ENCODE measurements around the gene PRKACA.

PRKACA gene

DNA sequence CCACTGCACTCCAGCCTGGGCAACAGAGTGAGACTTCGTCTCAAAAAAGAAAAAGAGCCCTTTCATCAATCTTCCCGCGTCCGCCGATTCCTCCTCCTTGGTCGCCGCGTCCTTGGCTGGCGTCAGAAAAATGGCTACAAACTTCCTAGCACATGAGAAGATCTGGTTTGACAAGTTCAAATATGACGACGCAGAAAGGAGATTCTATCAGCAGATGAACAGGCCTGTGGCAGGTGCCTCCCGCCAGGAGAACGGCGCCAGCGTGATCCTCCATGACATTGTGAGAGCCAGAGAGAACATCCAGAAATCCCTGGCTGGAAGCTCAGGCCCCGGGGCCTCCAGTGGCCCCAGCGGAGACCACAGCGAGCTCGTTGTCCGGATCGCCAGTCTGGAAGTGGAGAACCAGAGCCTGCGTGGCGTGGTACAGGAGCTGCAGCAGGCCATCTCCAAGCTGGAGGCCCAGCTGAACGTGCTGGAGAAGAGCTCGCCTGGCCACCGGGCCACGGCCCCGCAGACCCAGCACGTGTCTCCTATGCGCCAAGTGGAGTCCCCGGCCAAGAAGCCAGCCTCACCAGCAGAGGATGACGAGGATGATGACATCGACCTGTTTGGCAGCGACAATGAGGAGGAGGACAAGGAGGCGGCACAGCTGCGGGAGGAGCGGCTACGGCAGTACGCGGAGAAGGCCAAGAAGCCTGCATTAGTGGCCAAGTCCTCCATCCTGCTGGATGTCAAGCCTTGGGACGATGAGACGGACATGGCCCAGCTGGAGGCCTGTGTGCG, 47.1 kb downstream of the PRKACA start:
- DNase-seq (ENCODE audit: low read depth) = no peak
- no peak for TF ChIP-seq CTCF (IDR thresholded peaks at IDR 0.05; ENCODE audit: insufficient read depth, low read depth, low read length, missing control alignments)
- no peak overlapping the region for H3K4me3 ChIP-seq (ENCODE audit: low read length)

DNA sequence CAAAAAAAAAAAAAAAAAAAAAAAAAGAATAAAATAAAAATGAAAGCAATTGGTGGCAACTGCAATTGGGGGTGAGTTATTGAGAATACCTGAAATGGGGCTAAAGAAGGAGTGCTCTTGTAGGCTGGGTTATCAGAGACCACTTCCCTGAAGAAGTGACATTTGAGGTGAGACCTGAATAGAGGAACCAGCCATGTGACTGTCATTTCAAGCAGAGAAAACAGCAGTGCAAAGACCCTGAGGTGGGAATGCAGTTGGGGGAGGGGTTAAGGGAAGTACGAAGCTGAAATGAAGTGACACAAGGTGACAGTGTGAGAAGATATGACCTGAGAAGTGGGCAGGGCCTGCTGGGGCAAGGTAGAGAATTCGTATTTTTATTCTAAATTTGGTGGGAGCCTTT, 51.4 kb downstream of the PRKACA start:
- no peak overlapping the region for H3K4me3 ChIP-seq (ENCODE audit: low read length)
- TF ChIP-seq CTCF (IDR thresholded peaks at IDR 0.05; ENCODE audit: insufficient read depth, low read depth, low read length, missing control alignments) = no peak
- DNase-seq (ENCODE audit: low read depth) = no peak

DNA sequence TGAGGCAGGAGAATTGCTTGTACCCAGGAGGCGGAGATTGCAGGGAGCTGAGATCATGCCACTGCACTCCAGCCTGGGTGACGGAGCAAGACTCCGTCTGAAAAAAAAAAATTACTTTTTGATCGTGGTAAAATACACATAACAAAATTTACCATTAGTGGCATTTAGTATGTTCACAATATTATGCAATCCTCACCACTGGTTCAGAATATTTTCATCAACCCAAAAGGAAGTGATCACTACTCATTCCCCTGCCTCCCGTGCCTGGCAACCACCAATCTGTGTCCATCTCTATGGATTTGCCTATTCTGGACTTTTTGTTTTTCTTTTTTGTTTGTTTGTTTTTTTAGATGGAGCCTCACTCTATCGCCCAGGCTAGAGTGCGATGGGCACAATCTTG, 54.5 kb downstream of the PRKACA start:
- TF ChIP-seq CTCF (IDR thresholded peaks at IDR 0.05; ENCODE audit: insufficient read depth, low read depth, low read length, missing control alignments) = no peak
- H3K4me3 ChIP-seq (ENCODE audit: low read length) = no peak overlapping the region

DNA sequence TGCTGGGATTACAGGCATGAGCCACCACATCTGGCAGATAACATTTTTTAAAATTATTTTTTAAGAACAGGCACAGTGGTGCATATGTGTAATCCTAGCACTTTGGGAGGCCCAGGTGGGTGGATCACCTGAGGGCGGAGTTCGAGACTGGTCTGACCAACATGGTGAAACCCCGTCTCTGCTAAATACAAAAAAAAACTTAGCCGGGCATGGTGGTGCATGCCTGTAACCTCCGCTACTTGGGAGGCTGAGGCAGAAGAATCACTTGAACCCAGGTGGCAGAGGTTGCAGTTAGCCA, 55.1 kb downstream of the PRKACA start:
- no peak for TF ChIP-seq CTCF (IDR thresholded peaks at IDR 0.05; ENCODE audit: insufficient read depth, low read depth, low read length, missing control alignments)
- no peak overlapping the region for H3K4me3 ChIP-seq (ENCODE audit: low read length)
- no peak for DNase-seq (ENCODE audit: low read depth)

More for the DNA sequence above, 54.5 kb downstream of the PRKACA start:
- DNase-seq (ENCODE audit: low read depth) = no peak

DNA sequence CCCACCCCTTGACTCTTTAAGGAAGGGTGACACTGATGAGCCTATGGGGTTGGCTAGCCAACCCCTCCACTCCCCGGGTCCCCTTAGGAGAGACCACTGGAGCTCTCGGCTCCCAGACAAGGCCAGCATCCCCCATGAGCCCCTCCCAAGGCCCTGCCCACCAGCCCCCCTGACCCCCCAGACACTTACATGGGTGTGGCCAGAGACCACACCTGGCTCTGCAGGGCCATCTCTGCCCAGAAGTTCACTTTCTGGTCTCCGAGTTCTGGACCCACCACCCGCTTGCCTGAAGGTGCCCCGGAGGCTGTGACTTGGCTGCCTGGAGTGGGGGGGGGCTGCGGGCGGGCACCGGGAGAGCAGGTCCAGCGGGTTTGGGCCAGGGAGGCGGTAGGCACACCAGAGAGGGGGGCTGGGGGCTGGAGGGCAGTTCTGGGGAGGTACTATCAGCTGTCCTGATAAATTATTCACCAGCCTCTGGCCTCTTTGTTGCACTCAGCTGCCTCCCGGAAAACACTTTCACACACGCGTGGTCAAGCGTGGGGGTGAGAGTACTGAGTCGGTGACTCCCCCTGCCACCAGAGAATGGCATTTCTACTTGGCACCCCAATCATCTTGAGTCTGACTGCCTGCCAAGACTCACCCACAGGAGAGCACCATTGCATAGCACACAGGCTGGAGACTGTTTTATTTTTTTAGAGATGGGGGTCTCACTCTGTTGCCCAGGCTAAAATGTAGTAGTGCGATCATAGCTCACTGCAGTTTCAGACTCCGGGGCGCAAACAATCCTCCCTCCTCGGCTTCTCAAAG, 55.6 kb downstream of the PRKACA start, which contains the start of gene PALM3:
PALM3 (minus strand) TSS at position 326 of the 807 bp plus-strand sequence; CDS start at position 230, 96 bp downstream.
- no peak for TF ChIP-seq CTCF (IDR thresholded peaks at IDR 0.05; ENCODE audit: insufficient read depth, low read depth, low read length, missing control alignments)
- no peak within 1 kb of the TSS for H3K4me3 ChIP-seq (ENCODE audit: low read length)
- peak; percentile 22 for DNase-seq (ENCODE audit: low read depth)

DNA sequence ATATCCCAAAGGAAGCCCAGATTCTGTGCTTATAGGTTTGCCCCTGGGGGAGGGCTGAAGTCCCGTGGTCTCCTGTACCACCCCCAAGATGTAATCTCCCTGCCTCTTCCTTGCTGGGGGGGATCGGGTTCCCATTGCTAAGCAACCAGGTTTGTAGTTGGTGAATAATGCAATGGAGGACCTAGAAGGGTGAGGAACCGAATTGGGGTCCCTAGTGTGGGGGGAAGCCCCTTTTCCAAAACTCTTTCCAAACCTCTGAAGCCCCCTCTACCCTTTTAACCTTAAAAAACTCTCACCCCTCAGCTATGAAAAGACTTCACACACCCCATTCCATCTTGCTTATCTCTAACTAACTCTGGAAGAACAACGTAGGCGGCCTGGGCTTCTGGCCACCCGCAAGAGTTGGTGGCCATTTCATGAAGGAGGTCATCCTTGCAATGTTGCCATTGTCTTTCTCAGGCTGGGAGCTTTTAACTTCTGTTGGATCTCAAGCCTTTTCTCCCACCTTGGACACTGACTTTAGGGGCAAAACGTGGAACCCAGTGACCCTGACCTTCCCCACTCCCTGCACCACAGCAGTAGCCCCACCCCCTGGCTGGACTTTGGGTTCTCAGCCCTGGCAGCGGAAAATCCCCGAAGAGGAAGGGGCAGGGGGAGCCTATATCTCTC, 56.3 kb downstream of the PRKACA start:
- H3K4me3 ChIP-seq (ENCODE audit: low read length) = no peak overlapping the region
- DNase-seq (ENCODE audit: low read depth) = no peak
- no peak for TF ChIP-seq CTCF (IDR thresholded peaks at IDR 0.05; ENCODE audit: insufficient read depth, low read depth, low read length, missing control alignments)

All from epithelial cell of esophagus (primary cell).